Neural cell (in vitro differentiated cells): ENCODE data around the gene ESR1. TPM values are rescaled to one million over a fixed set of nuclear protein-coding genes. Genes with fewer than 3 reads are reported as not detected.

Experiments
- H2AFZ ChIP-seq: fragments of 200-600, 300-800 bp; sonication (generic), shearing (Covaris generic); 2 replicates; pipeline ENCODE4 v1.6.0; 2014; ENCODE audit warnings: low read depth, mild to moderate bottlenecking, antibody characterized with exemption, low read length, moderate library complexity
- H3F3A ChIP-seq: fragments of 200-600 bp; shearing (Covaris generic); 2 replicates; pipeline ENCODE4 v1.6.1; 2016; ENCODE audit warnings: mild to moderate bottlenecking, moderate library complexity, mixed read lengths, antibody characterized with exemption, low read length; ENCODE audit not compliant: insufficient read depth, poor library complexity, severe bottlenecking
- H3K27ac ChIP-seq: fragments of 200-600, 300-800 bp; sonication (generic), shearing (Covaris generic); 2 replicates; pipeline ENCODE4 v1.5.1; 2014; ENCODE audit warnings: mild to moderate bottlenecking, low read length, moderate library complexity
- H3K27me3 ChIP-seq: fragments of 300-800, 200-600 bp; sonication (generic), shearing (Covaris generic); 2 replicates; pipeline ENCODE4 v1.6.0; 2014; ENCODE audit warnings: mild to moderate bottlenecking, low read depth, low read length, moderate library complexity; ENCODE audit not compliant: insufficient read depth
- H3K36me3 ChIP-seq: fragments of 300-800, 200-600 bp; sonication (generic), shearing (Covaris generic); 2 replicates; pipeline ENCODE4 v1.5.1; 2014; ENCODE audit warnings: mild to moderate bottlenecking, antibody characterized with exemption, low read length, moderate library complexity; ENCODE audit not compliant: insufficient read depth
- H3K4me2 ChIP-seq: fragments of 300-800, 200-600 bp; sonication (generic), shearing (Covaris generic); 2 replicates; pipeline ENCODE4 v1.6.0; 2014; ENCODE audit warnings: mild to moderate bottlenecking, low read length
- H3K4me3 ChIP-seq: fragments of 300-800, 200-600 bp; sonication (generic), shearing (Covaris generic); 2 replicates; pipeline ENCODE4 v1.5.1; 2014; ENCODE audit warnings: mild to moderate bottlenecking, low read length, moderate library complexity
- H3K79me2 ChIP-seq: fragments of 200-600 bp; shearing (Covaris generic); replicated peaks from 2 replicates; pipeline ENCODE4 v1.6.0; 2014; ENCODE audit warnings: mild to moderate bottlenecking, low read length, moderate library complexity; ENCODE audit not compliant: insufficient read depth
- H3K9ac ChIP-seq: fragments of 300-800, 200-600 bp; sonication (generic), shearing (Covaris generic); 2 replicates; pipeline ENCODE4 v1.6.1; 2016; ENCODE audit warnings: mild to moderate bottlenecking, low read length, mixed read lengths
- H3K9me2 ChIP-seq: fragments of 200-600 bp; shearing (Covaris generic); 2 replicates; pipeline ENCODE4 v1.6.1; 2016; ENCODE audit warnings: mild to moderate bottlenecking, low read length, mixed read lengths; ENCODE audit not compliant: insufficient read depth
- H3K9me3 ChIP-seq: fragments of 200-600, 300-800 bp; sonication (generic), shearing (Covaris generic); 2 replicates; pipeline ENCODE4 v1.6.1; 2016; ENCODE audit warnings: mild to moderate bottlenecking, mixed run types, low read length, moderate library complexity, mixed read lengths
- H4K20me1 ChIP-seq: fragments of 200-600 bp; shearing (Covaris generic); 2 replicates; pipeline ENCODE4 v1.6.1; 2016; ENCODE audit warnings: mild to moderate bottlenecking, mixed run types; ENCODE audit not compliant: insufficient read depth
- CTCF ChIP-seq: fragments of 450-650 bp; IDR thresholded peaks from 2 replicates; pipeline ENCODE4 v1.5.1; 2014; ENCODE audit warnings: antibody characterized with exemption, mild to moderate bottlenecking, moderate library complexity; ENCODE audit not compliant: poor library complexity, severe bottlenecking
- EP300 ChIP-seq: fragments of 450-650 bp; conservative IDR thresholded peaks from 2 replicates; pipeline ENCODE4 v1.6.1; 2014; ENCODE audit warnings: antibody characterized with exemption, mild to moderate bottlenecking, moderate library complexity; ENCODE audit not compliant: poor library complexity, severe bottlenecking
- EZH2 ChIP-seq: fragments of 200-600, 300-800 bp; shearing (Covaris generic), sonication (generic); IDR thresholded peaks from 2 replicates; pipeline ENCODE4 v1.6.1; 2014; ENCODE audit warnings: antibody characterized with exemption, low read length, borderline replicate concordance, mild to moderate bottlenecking; ENCODE audit not compliant: insufficient read depth, poor library complexity, severe bottlenecking
- MXI1 ChIP-seq: fragments of 450-650 bp; conservative IDR thresholded peaks from 2 replicates; pipeline ENCODE4 v1.6.1; 2014; ENCODE audit warnings: antibody characterized with exemption, mild to moderate bottlenecking; ENCODE audit not compliant: poor library complexity, severe bottlenecking
- POLR2AphosphoS5 ChIP-seq: IDR thresholded peaks from 2 replicates; pipeline ENCODE4 v1.6.1; 2012
- RAD21 ChIP-seq: fragments of 450-650 bp; conservative IDR thresholded peaks from 2 replicates; pipeline ENCODE4 v1.6.1; 2014; ENCODE audit warnings: antibody characterized with exemption, mild to moderate bottlenecking, moderate library complexity
- REST ChIP-seq: IDR thresholded peaks from 2 replicates; pipeline ENCODE4 v1.6.1; 2012; ENCODE audit warnings: borderline replicate concordance
- SMC3 ChIP-seq: fragments of 450-650 bp; conservative IDR thresholded peaks from 2 replicates; pipeline ENCODE4 v1.6.1; 2014; ENCODE audit warnings: antibody characterized with exemption, mild to moderate bottlenecking, moderate library complexity; ENCODE audit not compliant: poor library complexity
- TAF1 ChIP-seq: IDR thresholded peaks from 2 replicates; pipeline ENCODE4 v1.6.1; 2012; ENCODE audit warnings: low read depth
- polyA plus RNA-seq: library from polyadenylated mRNA; depleted of rRNA; stranded (reverse); fragments of >200 nt; gene quantifications from 2 replicates; pipeline ENCODE4 v1.2.3, GENCODE V29; 2014

ESR1 gene
- polyA plus RNA-seq, 1 donor from 2014 or later = 0.14 TPM

GRCh38 chr6:152166497-152166896, 359.0 kb downstream of the ESR1 start:
- no peak overlapping the region for H3K4me3 ChIP-seq
- no peaks in the 10 kb centered on the region for H4K20me1 ChIP-seq
- no peak overlapping the region for H3K27ac ChIP-seq
- no peaks in the 10 kb centered on the region for H3K79me2 ChIP-seq
- no peaks in the 10 kb centered on the region for H3K36me3 ChIP-seq
- H3K9ac ChIP-seq = no peak overlapping the region
- TF ChIP-seq MXI1 = no peak
- no peak for TF ChIP-seq TAF1
- no peak for TF ChIP-seq RAD21
- TF ChIP-seq EP300 = no peak
- no peak for TF ChIP-seq SMC3
- no peak for TF ChIP-seq EZH2
- no peak for TF ChIP-seq POLR2AphosphoS5
- TF ChIP-seq REST = no peak
- TF ChIP-seq CTCF = no peak
- no peak overlapping the region for H2AFZ ChIP-seq
- no peaks in the 10 kb centered on the region for H3K9me2 ChIP-seq
- no peaks in the 10 kb centered on the region for H3F3A ChIP-seq
- H3K27me3 ChIP-seq = no peaks in the 10 kb centered on the region
- H3K4me2 ChIP-seq = no peak overlapping the region
- no peaks in the 10 kb centered on the region for H3K9me3 ChIP-seq

GRCh38 chr6:152166897-152167296, 359.4 kb downstream of the ESR1 start:
- no peaks in the 10 kb centered on the region for H3K27me3 ChIP-seq
- no peaks in the 10 kb centered on the region for H3K9me3 ChIP-seq
- no peak overlapping the region for H3K4me3 ChIP-seq
- H3K4me2 ChIP-seq = no peak overlapping the region
- H3K27ac ChIP-seq = no peak overlapping the region
- TF ChIP-seq POLR2AphosphoS5 (no peak), RAD21 (no peak)
- H2AFZ ChIP-seq = no peak overlapping the region
- no peaks in the 10 kb centered on the region for H3K9me2 ChIP-seq
- H3K9ac ChIP-seq = no peak overlapping the region
- H3K36me3 ChIP-seq = no peaks in the 10 kb centered on the region
- no peaks in the 10 kb centered on the region for H3K79me2 ChIP-seq
- no peaks in the 10 kb centered on the region for H3F3A ChIP-seq
- H4K20me1 ChIP-seq = no peaks in the 10 kb centered on the region
